Panc1 (cell line): ENCODE results near the gene B3GAT3.
"Not testable (repeated sequence)": the region's sequence is repeated elsewhere in the genome, so short reads cannot be mapped to it uniquely, and the experiment has no call there.

Experiments used
- POLR2AphosphoS5 ChIP-seq: IDR thresholded peaks from 2 replicates; pipeline ENCODE4 v1.6.1; 2012; ENCODE audit warnings: mild to moderate bottlenecking, low read depth, low read length, moderate library complexity
- REST ChIP-seq, 2 experiments: IDR thresholded peaks; 2 replicates each; pipeline ENCODE4 v1.6.1; 2011 to 2012; ENCODE audit warnings: low read depth in 2 of 2, control low read depth in 1 of 2, low read length in 1 of 2, mild to moderate bottlenecking in 1 of 2, moderate library complexity in 1 of 2; ENCODE audit not compliant: insufficient read depth in 1 of 2
- SIN3A ChIP-seq: IDR thresholded peaks from 2 replicates; pipeline ENCODE4 v1.6.1; 2012; ENCODE audit warnings: low read depth, mild to moderate bottlenecking, low read length, moderate library complexity, borderline replicate concordance; ENCODE audit not compliant: insufficient read depth
- TCF7L2 ChIP-seq: IDR thresholded peaks from 2 replicates; pipeline ENCODE4 v1.6.1; 2011; ENCODE audit warnings: mild to moderate bottlenecking, low read depth, low read length, inconsistent platforms
- TF ChIP-seq, protein P1 (sequence below): fragments of 450-650 bp; IDR thresholded peaks from 2 replicates; pipeline ENCODE4 v1.5.1; 2017; ENCODE audit warnings: mild to moderate bottlenecking

- not testable (repeated sequence) for TF ChIP-seq POLR2AphosphoS5; SIN3A; REST (IDR thresholded peaks at IDR 0.05; ENCODE audit: insufficient read depth in 1 of 2, low read depth in 2 of 2, low read length in 1 of 2); TCF7L2
- TF ChIP-seq, protein P1, sequence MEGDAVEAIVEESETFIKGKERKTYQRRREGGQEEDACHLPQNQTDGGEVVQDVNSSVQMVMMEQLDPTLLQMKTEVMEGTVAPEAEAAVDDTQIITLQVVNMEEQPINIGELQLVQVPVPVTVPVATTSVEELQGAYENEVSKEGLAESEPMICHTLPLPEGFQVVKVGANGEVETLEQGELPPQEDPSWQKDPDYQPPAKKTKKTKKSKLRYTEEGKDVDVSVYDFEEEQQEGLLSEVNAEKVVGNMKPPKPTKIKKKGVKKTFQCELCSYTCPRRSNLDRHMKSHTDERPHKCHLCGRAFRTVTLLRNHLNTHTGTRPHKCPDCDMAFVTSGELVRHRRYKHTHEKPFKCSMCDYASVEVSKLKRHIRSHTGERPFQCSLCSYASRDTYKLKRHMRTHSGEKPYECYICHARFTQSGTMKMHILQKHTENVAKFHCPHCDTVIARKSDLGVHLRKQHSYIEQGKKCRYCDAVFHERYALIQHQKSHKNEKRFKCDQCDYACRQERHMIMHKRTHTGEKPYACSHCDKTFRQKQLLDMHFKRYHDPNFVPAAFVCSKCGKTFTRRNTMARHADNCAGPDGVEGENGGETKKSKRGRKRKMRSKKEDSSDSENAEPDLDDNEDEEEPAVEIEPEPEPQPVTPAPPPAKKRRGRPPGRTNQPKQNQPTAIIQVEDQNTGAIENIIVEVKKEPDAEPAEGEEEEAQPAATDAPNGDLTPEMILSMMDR: not testable (repeated sequence)
Measured at GRCh38 chr11:62581735-62582134, 40.1 kb downstream of the B3GAT3 start.
